Loucy (cell line): Measurements from ENCODE around the gene TBC1D8.

Experiments used
- H2AFZ ChIP-seq: fragments of 200-600 bp; sonication (generic); 2 replicates; pipeline ENCODE4 v1.6.0; 2016; ENCODE audit warnings: antibody characterized with exemption, mild to moderate bottlenecking, low read length, moderate library complexity
- H3F3A ChIP-seq: fragments of 200-600 bp; 2 replicates; pipeline ENCODE4 v1.6.0; 2016; ENCODE audit warnings: antibody characterized with exemption, low read depth, mild to moderate bottlenecking
- H3K27me3 ChIP-seq: fragments of 200-600 bp; sonication (generic); 2 replicates; pipeline ENCODE4 v1.6.1; 2014; ENCODE audit warnings: low read length, mild to moderate bottlenecking; ENCODE audit not compliant: insufficient read depth, poor library complexity, severe bottlenecking
- H3K36me3 ChIP-seq: fragments of 200-600 bp; sonication (generic); 2 replicates; pipeline ENCODE4 v1.6.1; 2016; ENCODE audit warnings: low read length; ENCODE audit not compliant: insufficient read depth
- H3K4me1 ChIP-seq: fragments of 200-600 bp; sonication (generic); 2 replicates; pipeline ENCODE4 v1.5.1; 2014; ENCODE audit warnings: low read length, mild to moderate bottlenecking; ENCODE audit not compliant: insufficient read depth, poor library complexity, severe bottlenecking
- H3K4me2 ChIP-seq: fragments of 200-600 bp; sonication (generic); 2 replicates; pipeline ENCODE4 v1.6.0; 2014; ENCODE audit warnings: antibody characterized with exemption, low read length, low read depth, mild to moderate bottlenecking; ENCODE audit not compliant: poor library complexity, severe bottlenecking
- H3K4me3 ChIP-seq: fragments of 200-600 bp; sonication (generic); 2 replicates; pipeline ENCODE4 v1.5.1; 2014; ENCODE audit warnings: low read length, mild to moderate bottlenecking, mixed read lengths; ENCODE audit not compliant: poor library complexity, severe bottlenecking
- H3K79me2 ChIP-seq: fragments of 200-600 bp; sonication (generic); 2 replicates; pipeline ENCODE4 v1.6.1; 2014; ENCODE audit warnings: low read length; ENCODE audit not compliant: insufficient read depth
- H3K9ac ChIP-seq: fragments of 200-600 bp; sonication (generic); 2 replicates; pipeline ENCODE4 v1.6.0; 2014; ENCODE audit warnings: mild to moderate bottlenecking, low read depth, low read length, moderate library complexity; ENCODE audit not compliant: poor library complexity, severe bottlenecking
- H3K9me2 ChIP-seq: fragments of 200-600 bp; sonication (generic); replicated peaks from 2 replicates; pipeline ENCODE4 v1.6.1; 2016; ENCODE audit warnings: low read depth, low read length, mixed read lengths
- H3K9me3 ChIP-seq: fragments of 200-600 bp; sonication (generic); 2 replicates; pipeline ENCODE4 v1.6.1; 2014; ENCODE audit warnings: mild to moderate bottlenecking, antibody characterized with exemption, low read length, low read depth; ENCODE audit not compliant: insufficient read depth
- H4K20me1 ChIP-seq: fragments of 200-600 bp; sonication (generic); 2 replicates; pipeline ENCODE4 v1.6.0; 2014; ENCODE audit warnings: antibody characterized with exemption, low read length, mild to moderate bottlenecking; ENCODE audit not compliant: insufficient read depth, poor library complexity, severe bottlenecking
- EZH2phosphoT487 ChIP-seq: fragments of 200-600 bp; IDR thresholded peaks from 2 replicates; pipeline ENCODE4 v1.6.1; 2018; ENCODE audit warnings: antibody characterized with exemption, mild to moderate bottlenecking, moderate library complexity, borderline replicate concordance
- TF ChIP-seq, protein P1 (sequence below): fragments of 200-600 bp; sonication (generic); conservative IDR thresholded peaks from 2 replicates; pipeline ENCODE4 v1.5.1; 2014; ENCODE audit warnings: mild to moderate bottlenecking, antibody characterized with exemption, low read length

The TBC1D8 gene

GRCh38 chr2:100997509-100998234, 153.5 kb downstream of the TBC1D8 start:
- H3F3A ChIP-seq: no peaks in the 10 kb centered on the region
- H3K9me2 ChIP-seq: no peaks in the 10 kb centered on the region
- peaks cover 6% of the 10 kb centered on the region for H3K79me2 ChIP-seq
- no peaks in the 10 kb centered on the region for H3K36me3 ChIP-seq
- no peak overlapping the region for H3K4me3 ChIP-seq
- no peak overlapping the region for H3K4me2 ChIP-seq
- no peaks in the 10 kb centered on the region for H3K9me3 ChIP-seq
- peaks cover 57% of the 10 kb centered on the region for H3K27me3 ChIP-seq
- H3K9ac ChIP-seq: no peak overlapping the region
- H4K20me1 ChIP-seq: peaks cover under 1% of the 10 kb centered on the region
- no peaks in the 10 kb centered on the region for H3K4me1 ChIP-seq
- H2AFZ ChIP-seq: no peak overlapping the region
- TF ChIP-seq, protein P1, sequence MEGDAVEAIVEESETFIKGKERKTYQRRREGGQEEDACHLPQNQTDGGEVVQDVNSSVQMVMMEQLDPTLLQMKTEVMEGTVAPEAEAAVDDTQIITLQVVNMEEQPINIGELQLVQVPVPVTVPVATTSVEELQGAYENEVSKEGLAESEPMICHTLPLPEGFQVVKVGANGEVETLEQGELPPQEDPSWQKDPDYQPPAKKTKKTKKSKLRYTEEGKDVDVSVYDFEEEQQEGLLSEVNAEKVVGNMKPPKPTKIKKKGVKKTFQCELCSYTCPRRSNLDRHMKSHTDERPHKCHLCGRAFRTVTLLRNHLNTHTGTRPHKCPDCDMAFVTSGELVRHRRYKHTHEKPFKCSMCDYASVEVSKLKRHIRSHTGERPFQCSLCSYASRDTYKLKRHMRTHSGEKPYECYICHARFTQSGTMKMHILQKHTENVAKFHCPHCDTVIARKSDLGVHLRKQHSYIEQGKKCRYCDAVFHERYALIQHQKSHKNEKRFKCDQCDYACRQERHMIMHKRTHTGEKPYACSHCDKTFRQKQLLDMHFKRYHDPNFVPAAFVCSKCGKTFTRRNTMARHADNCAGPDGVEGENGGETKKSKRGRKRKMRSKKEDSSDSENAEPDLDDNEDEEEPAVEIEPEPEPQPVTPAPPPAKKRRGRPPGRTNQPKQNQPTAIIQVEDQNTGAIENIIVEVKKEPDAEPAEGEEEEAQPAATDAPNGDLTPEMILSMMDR: no peak
- TF ChIP-seq EZH2phosphoT487: no peak

- H3K9me3 ChIP-seq: no peaks in the 10 kb centered on the region
- H2AFZ ChIP-seq: no peak overlapping the region
- no peaks in the 10 kb centered on the region for H3K36me3 ChIP-seq
- no peaks in the 10 kb centered on the region for H3F3A ChIP-seq
- peaks cover 41% of the 10 kb centered on the region for H3K27me3 ChIP-seq
- no peaks in the 10 kb centered on the region for H3K79me2 ChIP-seq
- H3K9ac ChIP-seq: no peak overlapping the region
- TF ChIP-seq EZH2phosphoT487: no peak
- TF ChIP-seq, protein P1: no peak
- no peaks in the 10 kb centered on the region for H4K20me1 ChIP-seq
- H3K4me1 ChIP-seq: no peaks in the 10 kb centered on the region
- H3K4me3 ChIP-seq: no peak overlapping the region
- no peaks in the 10 kb centered on the region for H3K9me2 ChIP-seq
- no peak overlapping the region for H3K4me2 ChIP-seq
Observed at GRCh38 chr2:100995309-100996075, 155.7 kb downstream of the TBC1D8 start.

GRCh38 chr2:100993294-100993693, 157.9 kb downstream of the TBC1D8 start:
- H3K4me1 ChIP-seq: no peaks in the 10 kb centered on the region
- no peaks in the 10 kb centered on the region for H3K9me2 ChIP-seq
- no peak for TF ChIP-seq EZH2phosphoT487

More at GRCh38 chr2:100993294-100993693, 157.9 kb downstream of the TBC1D8 start:
- Histone ChIP-seq H2AFZ (no peak overlapping the region), H3K36me3 (no peaks in the 10 kb centered on the region), H3K9me3 (no peaks in the 10 kb centered on the region), H3K4me3 (no peak overlapping the region), H3K4me2 (no peak overlapping the region), H4K20me1 (no peaks in the 10 kb centered on the region), H3K9ac (no peak overlapping the region), H3F3A (no peaks in the 10 kb centered on the region), H3K79me2 (no peaks in the 10 kb centered on the region), H3K27me3 (peaks cover 19% of the 10 kb centered on the region)
